Naive thymus-derived CD4-positive, alpha-beta T cell (primary cell): ENCODE results near the gene RGS10. TPM values are rescaled to one million over a fixed set of nuclear protein-coding genes. Genes with fewer than 3 reads are reported as not detected.

Experiments
- ATAC-seq: fragments of 150-1000 bp; cut with Tn5 transposase; 2 replicates; pipeline ENCODE4 v1.10.0; 2021; ENCODE audit warnings: mild to moderate bottlenecking, moderate library complexity
- CTCF ChIA-PET: fragments of 350-600 bp; sonication (Branson Sonifier 250); formaldehyde crosslinking; loops from one replicate; lab custom pipeline; 2021; ENCODE audit warnings: antibody characterized with exemption; lab: Charles Lee
- POLR2A ChIA-PET: fragments of 350-600 bp; sonication (Branson Sonifier 250); formaldehyde crosslinking; loops from one replicate; lab custom pipeline; 2021; ENCODE audit warnings: antibody characterized with exemption, inconsistent platforms; lab: Charles Lee
- DNase-seq, 9 donors: peaks; one replicate each; pipeline versions ENCODE4 v3.0.0 to v3.0.0-alpha.2; 2020 to 2022; ENCODE audit warnings: mixed read lengths in 1 of 9
- H3K27ac ChIP-seq: one replicate; pipeline ENCODE4 v1.7.0; 2013; ENCODE audit warnings: mild to moderate bottlenecking, low read depth, low read length, moderate library complexity
- H3K27me3 ChIP-seq, 2 donors: one replicate each; pipeline ENCODE4 v1.7.0; 2013; ENCODE audit warnings: low read length in 2 of 2, mild to moderate bottlenecking in 2 of 2, moderate library complexity in 2 of 2; ENCODE audit not compliant: control insufficient read depth in 2 of 2, insufficient read depth in 2 of 2
- H3K36me3 ChIP-seq, 3 experiments: 1 replicate in 2 of 3; 2 replicates in 1 of 3; pipeline ENCODE4 v1.7.0; 2013; ENCODE audit warnings: low read length in 3 of 3, mild to moderate bottlenecking in 3 of 3, moderate library complexity in 1 of 3; ENCODE audit not compliant: insufficient read depth in 3 of 3, control insufficient read depth in 2 of 3
- H3K4me1 ChIP-seq, 2 donors: one replicate each; pipeline ENCODE4 v1.7.0; 2013; ENCODE audit warnings: low read length in 2 of 2, mild to moderate bottlenecking in 2 of 2, moderate library complexity in 1 of 2; ENCODE audit not compliant: control insufficient read depth in 2 of 2, insufficient read depth in 2 of 2
- H3K4me3 ChIP-seq: 2 replicates; pipeline ENCODE4 v1.7.0; 2013; ENCODE audit warnings: mild to moderate bottlenecking, low read length
- H3K9me3 ChIP-seq, 3 experiments: 1 replicate in 2 of 3; 2 replicates in 1 of 3; pipeline ENCODE4 v1.7.0; 2013; ENCODE audit warnings: low read length in 3 of 3; ENCODE audit not compliant: control insufficient read depth in 2 of 3
- H3K27ac Mint-ChIP-seq, 9 donors: one replicate each; pipeline ENCODE4 v1.8.0; 2020 to 2022; ENCODE audit warnings: mixed read lengths in 9 of 9, mild to moderate bottlenecking in 8 of 9, moderate library complexity in 5 of 9, inconsistent platforms in 2 of 9
- H3K27me3 Mint-ChIP-seq, 5 donors: one replicate each; pipeline ENCODE4 v1.8.0; 2021 to 2022; ENCODE audit warnings: mixed read lengths in 5 of 5, mild to moderate bottlenecking in 1 of 5
- H3K36me3 Mint-ChIP-seq, 5 donors: one replicate each; pipeline ENCODE4 v1.8.0; 2020 to 2022; ENCODE audit warnings: mixed read lengths in 5 of 5, mild to moderate bottlenecking in 3 of 5, inconsistent platforms in 1 of 5
- H3K4me1 Mint-ChIP-seq, 7 donors: one replicate each; pipeline ENCODE4 v1.8.0; 2020 to 2022; ENCODE audit warnings: mixed read lengths in 7 of 7, mild to moderate bottlenecking in 3 of 7, inconsistent platforms in 1 of 7
- H3K4me3 Mint-ChIP-seq, 10 donors: one replicate each; pipeline ENCODE4 v1.8.0; 2020 to 2022; ENCODE audit warnings: mild to moderate bottlenecking in 10 of 10, mixed read lengths in 10 of 10, moderate library complexity in 6 of 10, inconsistent platforms in 2 of 10
- H3K9me3 Mint-ChIP-seq, 11 donors: one replicate each; pipeline ENCODE4 v1.8.0; 2020 to 2022; ENCODE audit warnings: mixed read lengths in 11 of 11, mild to moderate bottlenecking in 4 of 11, inconsistent platforms in 1 of 11, moderate library complexity in 1 of 11
- intact Hi-C, 2 donors: fragments of 100-400 bp; cut with micrococcal nuclease; formaldehyde crosslinking; loops; one replicate each; pipeline ENCODE4 v1.15.1; 2023
- polyA plus RNA-seq, 2 donors: library from polyadenylated mRNA; unstranded; fragments of 300-500 nt; fragmentation: Illumina TruSeq; gene quantifications; one replicate each; pipeline ENCODE4 v1.2.3, GENCODE V29; 2021
- total RNA-seq, 6 experiments: library from RNA in 5 of 6; stranded (reverse) in 5 of 6; gene quantifications; 1 replicate in 5 of 6; 2 replicates in 1 of 6; pipeline ENCODE4 v1.2.3 and lab custom pipeline; 2021 to 2026

RGS10 gene
- total and polyA plus RNA-seq, 7 experiments from 2014 or later: 89.5 to 462 (median 188) TPM

DNA sequence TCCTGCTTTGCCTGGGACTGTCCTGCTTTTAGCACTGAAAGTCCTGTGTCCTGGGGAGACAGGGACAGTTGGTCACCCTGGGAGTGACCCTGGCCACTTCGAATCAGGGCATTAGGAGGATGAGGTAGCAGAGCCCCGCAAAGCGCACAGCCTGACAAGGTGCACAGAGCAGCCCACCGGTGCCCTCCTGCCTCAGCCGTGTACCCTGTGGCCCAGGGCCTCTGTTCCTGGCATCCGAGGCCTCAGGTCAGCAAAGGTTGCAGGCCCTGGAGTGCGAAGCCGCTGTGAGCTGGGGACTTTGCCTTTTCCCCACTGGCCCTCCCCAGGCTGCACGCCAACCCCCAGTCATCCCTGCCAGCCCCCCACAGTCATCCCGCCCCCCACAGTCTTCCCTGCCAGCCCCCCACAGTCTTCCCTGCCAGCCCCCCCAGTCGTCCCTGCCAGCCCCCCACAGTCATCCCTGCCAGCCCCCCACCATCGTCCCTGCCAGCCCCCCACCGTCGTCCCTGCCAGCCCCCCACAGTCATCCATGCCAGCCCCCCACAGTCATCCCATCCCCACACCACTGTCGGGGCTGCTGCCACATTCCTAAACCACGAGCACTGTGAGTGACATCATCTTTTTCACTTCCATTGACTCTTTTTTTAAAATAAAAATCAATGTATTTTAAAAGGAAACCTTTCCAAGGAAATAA is 91.8 kb downstream of the RGS10 start:
- H3K27ac Mint-ChIP-seq: no peak overlapping the region
- no peak for DNase-seq
- peaks cover 0 to 21% (median 12%) of the 10 kb centered on the region in 5 donors for H3K36me3 Mint-ChIP-seq
- Histone ChIP-seq H3K36me3 (peaks cover 0 to 74% (median 5%) of the 10 kb centered on the region in 3 experiments), H3K4me1 (no peaks in the 10 kb centered on the region), H3K9me3 (no peaks in the 10 kb centered on the region), H3K4me3 (no peak overlapping the region), H3K27ac (no peak overlapping the region), H3K27me3 (no peaks in the 10 kb centered on the region)
- ChIA-PET POLR2A (no interaction called here), CTCF (no interaction called here)
- H3K4me3 Mint-ChIP-seq: no peak overlapping the region
- H3K9me3 Mint-ChIP-seq: no peaks in the 10 kb centered on the region
- H3K27me3 Mint-ChIP-seq: no peaks in the 10 kb centered on the region
- intact Hi-C loops: no loop called here
- peaks cover under 1 to 9% (median 5%) of the 10 kb centered on the region in 7 donors for H3K4me1 Mint-ChIP-seq
- no peak for ATAC-seq

Other genes starting within 250 kb of the RGS10 start
- gene TIAL1, start 54.2 kb upstream of the RGS10 start, total RNA-seq: 100 to 1,000 TPM; 166 to 228 (median 176) TPM
- 10 to 100 TPM; 10.5 to 13.6 TPM for gene TIAL1, start 54.2 kb upstream of the RGS10 start, polyA plus RNA-seq
- gene BAG3, start 108.7 kb upstream of the RGS10 start, total RNA-seq: 10 to 100 TPM; 21.9 to 44.5 (median 23.1) TPM
- 10 to 100 TPM; 17.3 to 64.3 TPM for gene BAG3, start 108.7 kb upstream of the RGS10 start, polyA plus RNA-seq
- 10 to 100 TPM in 3 of 5 experiments, 1 to 10 TPM in 2; 8.5 to 12.1 (median 10.0) TPM for gene INPP5F, start 183.3 kb upstream of the RGS10 start, total RNA-seq
- gene INPP5F, start 183.3 kb upstream of the RGS10 start, polyA plus RNA-seq: 1 to 10 TPM; 3.4 to 3.5 TPM